ENCODE data around the gene SMPDL3A.

SMPDL3A gene

DNA sequence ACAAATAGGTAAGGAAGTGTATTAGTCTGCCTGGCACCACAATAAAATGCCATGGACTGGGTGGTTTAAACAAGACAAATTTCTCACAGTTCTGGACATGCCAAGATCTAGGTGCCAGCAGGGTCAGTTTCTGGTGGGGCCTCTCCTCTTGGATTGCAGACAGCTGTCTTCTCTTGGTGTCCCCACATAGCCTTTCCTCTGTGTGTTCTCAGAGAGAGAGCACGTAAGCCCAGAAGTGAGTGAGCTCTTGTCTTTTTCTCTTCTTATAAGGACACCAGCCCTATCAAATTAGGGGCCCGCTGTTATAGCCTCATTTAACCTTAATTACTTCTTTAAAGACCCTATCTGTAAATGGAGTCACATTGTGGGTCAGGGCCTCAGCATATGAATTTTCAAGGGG lies 28.3 kb downstream of the SMPDL3A start:
- H4K20me1 ChIP-seq (ENCODE audit: insufficient read depth, low read length) = no peaks in the 10 kb centered on the region
- no peaks in the 10 kb centered on the region for H3K27me3 ChIP-seq (replicated peaks; ENCODE audit: insufficient read depth, low read length)
- no peaks in the 10 kb centered on the region for H3K36me3 ChIP-seq (replicated peaks; ENCODE audit: insufficient read depth, low read length)
- no peaks in the 10 kb centered on the region for H3K9me2 ChIP-seq (replicated peaks; ENCODE audit: insufficient read depth, low read length)
- H3K79me2 ChIP-seq (ENCODE audit: low read length) = no peaks in the 10 kb centered on the region
- H3K4me1 ChIP-seq (ENCODE audit: low read length) = no peaks in the 10 kb centered on the region
- no peak overlapping the region for H3K4me3 ChIP-seq (ENCODE audit: low read length)
- H3K9me3 ChIP-seq (replicated peaks; ENCODE audit: insufficient read depth, low read length) = no peaks in the 10 kb centered on the region
- no peak overlapping the region for H3K9ac ChIP-seq (ENCODE audit: low read length)
- TF ChIP-seq EZH2phosphoT487 (IDR thresholded peaks at IDR 0.05; ENCODE audit: low read length) (no peak), EZH2 (optimal IDR thresholded peaks at IDR 0.05; ENCODE audit: low read depth, low read length) (no peak)
- TF ChIP-seq, protein P1, sequence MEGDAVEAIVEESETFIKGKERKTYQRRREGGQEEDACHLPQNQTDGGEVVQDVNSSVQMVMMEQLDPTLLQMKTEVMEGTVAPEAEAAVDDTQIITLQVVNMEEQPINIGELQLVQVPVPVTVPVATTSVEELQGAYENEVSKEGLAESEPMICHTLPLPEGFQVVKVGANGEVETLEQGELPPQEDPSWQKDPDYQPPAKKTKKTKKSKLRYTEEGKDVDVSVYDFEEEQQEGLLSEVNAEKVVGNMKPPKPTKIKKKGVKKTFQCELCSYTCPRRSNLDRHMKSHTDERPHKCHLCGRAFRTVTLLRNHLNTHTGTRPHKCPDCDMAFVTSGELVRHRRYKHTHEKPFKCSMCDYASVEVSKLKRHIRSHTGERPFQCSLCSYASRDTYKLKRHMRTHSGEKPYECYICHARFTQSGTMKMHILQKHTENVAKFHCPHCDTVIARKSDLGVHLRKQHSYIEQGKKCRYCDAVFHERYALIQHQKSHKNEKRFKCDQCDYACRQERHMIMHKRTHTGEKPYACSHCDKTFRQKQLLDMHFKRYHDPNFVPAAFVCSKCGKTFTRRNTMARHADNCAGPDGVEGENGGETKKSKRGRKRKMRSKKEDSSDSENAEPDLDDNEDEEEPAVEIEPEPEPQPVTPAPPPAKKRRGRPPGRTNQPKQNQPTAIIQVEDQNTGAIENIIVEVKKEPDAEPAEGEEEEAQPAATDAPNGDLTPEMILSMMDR (IDR thresholded peaks at IDR 0.05; ENCODE audit: low read length) = no peak
- H3K27ac ChIP-seq (ENCODE audit: low read length) = no peak overlapping the region
- no peak overlapping the region for H3K4me2 ChIP-seq (ENCODE audit: low read depth, low read length)
- H2AFZ ChIP-seq (ENCODE audit: low read length) = no peak overlapping the region
- H3F3A ChIP-seq (ENCODE audit: insufficient read depth, low read length) = no peaks in the 10 kb centered on the region
- DNase-seq = no peak

DNA sequence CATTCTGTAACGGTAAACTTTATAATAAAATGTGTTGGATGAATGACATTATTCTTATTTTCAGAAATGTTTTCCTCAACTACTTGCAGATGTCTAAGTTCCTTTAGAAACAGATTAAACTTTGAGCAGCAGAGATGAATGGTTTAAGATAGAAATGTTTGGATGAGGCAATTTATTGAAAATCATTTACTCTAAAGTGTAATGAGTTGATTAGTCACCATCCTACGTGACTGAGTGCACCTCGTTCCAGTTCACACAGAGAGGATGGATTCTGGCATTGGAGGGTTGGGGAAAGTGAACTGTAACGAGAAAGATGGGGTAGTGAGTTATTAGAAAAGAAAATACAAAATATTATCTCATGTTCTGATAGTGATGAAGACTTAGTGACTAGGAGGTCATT lies 28.7 kb downstream of the SMPDL3A start:
- TF ChIP-seq, protein P1 (IDR thresholded peaks at IDR 0.05; ENCODE audit: low read length) = no peak
- TF ChIP-seq EZH2phosphoT487 (IDR thresholded peaks at IDR 0.05; ENCODE audit: low read length) (no peak), EZH2 (optimal IDR thresholded peaks at IDR 0.05; ENCODE audit: low read depth, low read length) (no peak)
- Histone ChIP-seq H3F3A (ENCODE audit: insufficient read depth, low read length) (no peaks in the 10 kb centered on the region), H3K4me1 (ENCODE audit: low read length) (no peaks in the 10 kb centered on the region), H3K79me2 (ENCODE audit: low read length) (no peaks in the 10 kb centered on the region), H3K9ac (ENCODE audit: low read length) (no peak overlapping the region), H3K4me3 (ENCODE audit: low read length) (no peak overlapping the region), H3K9me2 (replicated peaks; ENCODE audit: insufficient read depth, low read length) (no peaks in the 10 kb centered on the region), H3K27ac (ENCODE audit: low read length) (no peak overlapping the region), H3K27me3 (replicated peaks; ENCODE audit: insufficient read depth, low read length) (no peaks in the 10 kb centered on the region), H4K20me1 (ENCODE audit: insufficient read depth, low read length) (no peaks in the 10 kb centered on the region), H3K9me3 (replicated peaks; ENCODE audit: insufficient read depth, low read length) (no peaks in the 10 kb centered on the region), H3K4me2 (ENCODE audit: low read depth, low read length) (no peak overlapping the region), H2AFZ (ENCODE audit: low read length) (no peak overlapping the region), H3K36me3 (replicated peaks; ENCODE audit: insufficient read depth, low read length) (no peaks in the 10 kb centered on the region)
- no peak for DNase-seq

DNA sequence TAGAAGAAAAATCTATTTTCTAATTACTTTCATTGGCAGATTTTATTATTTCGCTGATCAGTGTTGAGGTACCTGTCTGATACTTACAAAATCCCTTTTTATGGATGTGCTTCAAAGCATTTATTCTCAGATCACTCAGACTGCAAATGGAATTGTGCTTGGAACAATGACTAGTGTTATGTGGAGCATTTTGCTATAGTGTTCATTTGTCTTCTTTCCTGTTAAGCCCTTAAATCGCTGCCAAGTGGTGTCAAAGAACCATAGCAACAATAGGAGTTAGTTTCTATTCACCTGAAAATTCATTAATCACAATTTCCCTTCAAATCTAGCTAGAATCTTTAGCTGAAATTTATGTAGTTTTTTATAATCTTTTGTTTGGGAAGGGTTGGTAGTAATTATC lies 29.8 kb downstream of the SMPDL3A start:
- DNase-seq = no peak
- Histone ChIP-seq H3K27ac (ENCODE audit: low read length) (no peak overlapping the region), H2AFZ (ENCODE audit: low read length) (no peak overlapping the region)

More for the DNA sequence above, 29.8 kb downstream of the SMPDL3A start:
- no peaks in the 10 kb centered on the region for H3K36me3 ChIP-seq (replicated peaks; ENCODE audit: insufficient read depth, low read length)
- TF ChIP-seq, protein P1 (IDR thresholded peaks at IDR 0.05; ENCODE audit: low read length) = no peak
- TF ChIP-seq EZH2phosphoT487 (IDR thresholded peaks at IDR 0.05; ENCODE audit: low read length) (no peak), EZH2 (optimal IDR thresholded peaks at IDR 0.05; ENCODE audit: low read depth, low read length) (no peak)
- no peaks in the 10 kb centered on the region for H3F3A ChIP-seq (ENCODE audit: insufficient read depth, low read length)
- H3K9ac ChIP-seq (ENCODE audit: low read length) = no peak overlapping the region
- no peak overlapping the region for H3K4me2 ChIP-seq (ENCODE audit: low read depth, low read length)
- no peaks in the 10 kb centered on the region for H3K4me1 ChIP-seq (ENCODE audit: low read length)
- H3K9me2 ChIP-seq (replicated peaks; ENCODE audit: insufficient read depth, low read length) = no peaks in the 10 kb centered on the region
- no peaks in the 10 kb centered on the region for H4K20me1 ChIP-seq (ENCODE audit: insufficient read depth, low read length)
- no peaks in the 10 kb centered on the region for H3K79me2 ChIP-seq (ENCODE audit: low read length)
- no peaks in the 10 kb centered on the region for H3K9me3 ChIP-seq (replicated peaks; ENCODE audit: insufficient read depth, low read length)
- H3K27me3 ChIP-seq (replicated peaks; ENCODE audit: insufficient read depth, low read length) = no peaks in the 10 kb centered on the region
- H3K4me3 ChIP-seq (ENCODE audit: low read length) = no peak overlapping the region
